Measurements from ENCODE around the gene ASF1B.

GRCh38 chr19:14091813-14092462 lies 44.5 kb downstream of the ASF1B start:
- TF ChIP-seq POLR2AphosphoS5 (IDR thresholded peaks at IDR 0.05) (no peak), POLR2A (IDR thresholded peaks at IDR 0.05) (no peak), CTCF (IDR thresholded peaks at IDR 0.05) (no peak), EP300 (IDR thresholded peaks at IDR 0.05) (no peak)
